ENCODE measurements around the gene TBC1D10B.

Gene TBC1D10B

DNA sequence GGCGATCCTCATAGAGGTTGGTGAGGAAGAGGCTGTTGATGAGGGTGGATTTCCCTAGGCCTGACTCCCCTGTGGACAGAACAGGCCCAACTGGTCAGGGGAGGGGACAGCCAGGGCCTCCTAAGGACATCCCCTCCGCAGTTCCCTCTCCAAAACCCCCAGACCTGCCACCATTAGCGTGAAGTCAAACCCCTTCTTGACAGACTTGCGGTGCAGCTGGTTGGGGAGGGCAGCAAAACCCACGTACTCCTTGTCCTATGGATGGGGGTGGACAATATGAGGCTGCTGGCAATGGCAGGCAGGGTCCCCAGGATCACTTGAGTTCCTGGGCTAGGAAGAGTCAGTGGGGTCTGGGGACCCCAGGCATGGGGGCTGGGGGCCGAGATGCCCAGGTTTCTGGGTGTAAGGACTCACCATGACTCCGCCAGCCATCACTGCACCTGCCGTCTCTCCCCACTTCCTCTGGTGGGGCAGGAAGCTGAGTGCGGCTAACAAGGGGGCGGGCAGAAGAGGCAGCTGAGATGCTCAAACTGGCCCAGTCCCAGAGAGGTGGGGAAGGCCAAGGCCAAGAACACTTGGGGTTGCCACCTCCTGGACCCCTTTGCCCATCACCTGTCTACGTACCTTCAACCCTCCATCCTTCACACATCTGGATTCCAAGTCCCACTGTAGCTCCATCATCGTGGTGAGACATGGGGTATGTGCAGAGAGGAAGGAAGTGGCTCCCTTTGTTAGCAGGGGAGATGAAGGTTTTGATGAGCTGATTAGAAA is 12.0 kb upstream of the TBC1D10B start, which contains the start of gene SEPTIN1:
SEPTIN1 (minus strand) TSS at position 451 of the 771 bp plus-strand sequence; CDS start at position 432, 19 bp downstream.
- H3K4me3 ChIP-seq (ENCODE audit: low read length), result peak within 1 kb of the TSS; percentile 59; the same call in 1 of the 2 replicates
- no peak for TF ChIP-seq ZNF274 (IDR thresholded peaks at IDR 0.05; ENCODE audit: low read depth, low read length)

DNA sequence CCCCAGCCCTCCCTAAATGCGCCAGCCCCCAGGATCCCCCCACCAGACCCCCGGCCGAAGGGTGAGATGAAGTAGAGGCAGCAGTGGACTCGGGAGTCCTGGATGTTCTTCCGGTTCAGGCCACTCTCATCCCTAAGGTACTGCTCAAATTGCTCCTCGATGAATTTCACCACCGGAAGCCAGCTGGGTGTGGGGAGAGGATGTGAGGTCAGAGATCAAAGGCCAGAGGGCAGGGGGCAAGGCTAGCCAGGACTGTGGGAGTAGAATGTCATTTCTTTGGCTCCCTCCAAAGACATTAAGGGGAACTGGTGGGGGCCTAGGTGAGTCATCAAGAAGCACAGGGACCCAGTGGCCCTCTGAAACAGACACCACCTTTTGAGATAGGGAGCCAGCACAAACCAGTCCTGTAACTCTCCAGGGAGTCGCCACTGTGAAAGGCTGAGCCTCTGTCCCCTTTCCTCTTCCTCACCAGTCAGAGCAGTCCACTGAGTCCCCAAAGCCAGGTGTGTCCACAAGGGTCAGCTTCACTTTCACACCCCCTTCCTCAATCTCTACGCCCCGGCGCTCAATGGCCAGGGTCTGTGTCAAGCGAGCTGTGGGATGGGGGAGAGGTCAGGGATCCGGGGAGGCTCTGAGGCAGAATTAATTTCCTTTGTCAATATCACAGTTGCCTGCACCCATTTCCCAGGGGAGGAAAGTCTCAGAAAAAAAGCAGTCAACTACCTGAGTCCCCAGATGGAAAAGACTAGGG is 11.2 kb upstream of the TBC1D10B start:
- TF ChIP-seq ZNF274 (IDR thresholded peaks at IDR 0.05; ENCODE audit: low read depth, low read length), result no peak
- peak overlapping the region; percentile 59; the same call in 1 of the 2 replicates for H3K4me3 ChIP-seq (ENCODE audit: low read length)

DNA sequence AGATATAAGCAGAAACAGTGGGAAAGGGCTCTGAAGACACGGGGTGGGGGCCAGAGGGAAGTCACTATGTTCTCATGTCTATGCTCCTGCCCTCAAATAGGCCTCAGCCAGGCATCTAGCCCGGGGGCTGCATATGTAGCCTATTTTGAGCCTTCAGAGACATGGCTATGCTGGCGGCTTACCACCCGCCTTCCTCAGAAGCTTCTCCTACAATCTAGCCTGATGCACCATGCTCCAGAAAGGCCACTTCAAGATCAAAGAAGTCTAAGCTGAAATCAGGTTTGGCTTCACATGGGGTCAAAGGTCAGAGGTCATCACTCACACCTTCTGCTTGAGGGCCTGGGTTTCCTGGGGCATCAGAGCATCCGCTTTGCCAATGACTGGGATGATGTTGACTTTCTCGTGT is 10.5 kb upstream of the TBC1D10B start:
- TF ChIP-seq ZNF274 (IDR thresholded peaks at IDR 0.05; ENCODE audit: low read depth, low read length), result no peak
- H3K4me3 ChIP-seq (ENCODE audit: low read length), result no peak overlapping the region

DNA sequence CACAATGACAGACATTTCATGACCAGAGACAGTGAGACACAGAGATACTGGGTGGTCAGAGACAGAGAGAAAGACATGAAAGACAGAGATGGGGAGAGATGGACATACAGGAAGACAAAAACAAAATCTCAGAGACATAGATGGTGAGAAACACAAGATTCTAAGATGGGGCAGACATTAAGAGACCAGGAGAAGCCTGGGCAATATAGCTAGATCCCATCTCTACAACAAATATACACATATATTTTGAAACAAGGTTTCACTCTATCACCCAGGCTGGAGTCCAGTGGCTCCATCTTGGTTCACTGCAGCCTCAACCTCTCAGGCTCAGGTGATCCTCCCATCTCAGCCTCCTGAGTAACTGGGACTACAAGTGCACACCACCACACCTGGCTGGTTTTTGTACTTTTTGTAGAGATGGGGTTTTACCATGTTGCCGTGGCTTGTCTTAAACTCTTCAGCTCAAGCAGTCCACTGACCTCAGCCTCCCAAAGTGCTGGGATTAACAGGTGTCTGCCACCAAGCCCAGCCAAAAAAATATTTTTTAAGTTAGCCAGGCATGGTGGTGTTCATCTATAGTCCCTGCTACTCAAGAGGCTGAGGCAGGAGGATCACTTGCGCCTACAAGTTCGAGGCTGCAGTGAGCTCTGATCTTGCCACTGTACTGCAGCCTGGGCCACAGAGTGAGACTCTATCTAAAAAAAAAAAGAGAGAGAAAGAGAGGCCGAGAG is 9.9 kb upstream of the TBC1D10B start:
- TF ChIP-seq ZNF274 (IDR thresholded peaks at IDR 0.05; ENCODE audit: low read depth, low read length), result no peak
- no peak overlapping the region for H3K4me3 ChIP-seq (ENCODE audit: low read length)

DNA sequence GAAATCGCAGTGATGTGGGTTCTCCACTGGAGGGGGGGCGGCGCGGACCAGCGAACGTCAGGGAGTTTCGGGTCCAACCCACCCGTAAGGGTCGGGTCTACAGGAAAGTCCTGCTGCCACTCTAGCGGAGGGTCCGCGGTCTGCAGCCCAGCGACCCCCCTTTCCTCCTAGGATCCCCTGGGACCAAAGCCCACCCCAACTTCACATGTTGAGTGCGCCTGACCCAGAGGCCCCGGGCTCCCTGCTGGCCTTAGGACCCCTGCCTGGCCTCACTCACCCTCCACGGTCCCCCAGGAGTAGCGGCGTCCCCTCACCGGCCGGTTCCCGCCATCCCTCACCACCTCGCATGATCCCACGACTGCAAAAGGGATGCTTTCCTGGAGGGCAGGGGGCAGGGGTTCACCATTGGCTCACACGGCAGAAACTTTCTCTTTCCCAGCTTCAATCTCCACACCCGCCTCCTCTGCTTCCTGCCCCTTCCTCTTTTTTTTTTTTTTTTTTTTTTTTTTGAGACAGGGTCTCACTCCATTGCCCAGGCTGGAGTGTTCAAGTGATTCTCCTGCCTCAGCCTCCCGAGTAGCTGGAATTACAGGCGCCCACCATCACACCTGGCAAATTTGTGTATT is 9.0 kb upstream of the TBC1D10B start:
- H3K4me3 ChIP-seq (ENCODE audit: low read length), result peak overlapping the region; percentile 71; the same call in 1 of the 2 replicates
- no peak for TF ChIP-seq ZNF274 (IDR thresholded peaks at IDR 0.05; ENCODE audit: low read depth, low read length)

DNA sequence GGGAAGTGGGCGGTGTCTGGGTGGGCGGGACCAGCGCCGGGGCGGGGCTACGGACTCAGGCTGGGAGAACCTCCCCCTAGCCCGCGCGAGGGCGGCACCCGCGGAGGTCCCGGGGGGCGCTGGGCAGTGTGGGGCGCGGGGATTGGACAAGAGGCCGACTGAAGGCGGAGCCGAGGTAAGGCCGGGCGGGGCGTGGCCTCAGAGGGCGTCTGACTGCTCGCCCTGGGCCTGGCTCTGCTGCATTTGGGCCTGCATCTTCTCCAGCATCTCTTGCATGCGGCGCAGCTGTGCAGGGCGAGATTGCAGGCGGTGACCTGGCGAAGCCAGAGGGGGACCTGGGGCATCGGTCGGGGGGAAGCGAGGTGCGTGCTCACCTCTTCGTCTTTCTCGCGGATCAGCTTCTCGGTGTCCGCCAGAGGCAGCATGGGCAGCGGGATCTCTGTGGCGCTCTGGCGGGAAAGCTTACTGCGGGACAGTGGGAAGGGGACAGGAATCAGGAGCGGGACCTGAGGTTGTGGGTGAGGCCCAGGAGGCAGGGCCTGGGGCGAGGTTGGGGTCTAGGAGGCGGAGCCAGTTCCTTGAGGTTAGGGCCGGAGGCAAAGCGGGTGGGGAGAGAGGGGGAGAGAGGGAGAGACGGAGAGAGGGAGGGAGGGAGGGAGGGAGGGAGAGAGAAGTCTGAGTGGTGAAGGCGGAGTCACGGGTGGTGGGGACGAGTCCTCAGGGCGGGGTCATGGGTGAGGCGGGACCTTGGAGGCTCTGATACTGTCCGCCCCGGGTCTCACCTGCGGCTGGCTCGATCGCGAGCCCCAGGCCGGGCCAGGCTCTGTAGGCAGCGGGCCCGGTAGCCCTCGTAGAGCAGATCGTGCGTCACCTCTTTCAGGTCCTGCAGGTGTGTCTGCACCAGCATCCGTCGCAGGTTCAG is 8.2 kb upstream of the TBC1D10B start:
- TF ChIP-seq ZNF274 (IDR thresholded peaks at IDR 0.05; ENCODE audit: low read depth, low read length), result no peak
- H3K4me3 ChIP-seq (ENCODE audit: low read length), result peak overlapping the region; percentile 71

DNA sequence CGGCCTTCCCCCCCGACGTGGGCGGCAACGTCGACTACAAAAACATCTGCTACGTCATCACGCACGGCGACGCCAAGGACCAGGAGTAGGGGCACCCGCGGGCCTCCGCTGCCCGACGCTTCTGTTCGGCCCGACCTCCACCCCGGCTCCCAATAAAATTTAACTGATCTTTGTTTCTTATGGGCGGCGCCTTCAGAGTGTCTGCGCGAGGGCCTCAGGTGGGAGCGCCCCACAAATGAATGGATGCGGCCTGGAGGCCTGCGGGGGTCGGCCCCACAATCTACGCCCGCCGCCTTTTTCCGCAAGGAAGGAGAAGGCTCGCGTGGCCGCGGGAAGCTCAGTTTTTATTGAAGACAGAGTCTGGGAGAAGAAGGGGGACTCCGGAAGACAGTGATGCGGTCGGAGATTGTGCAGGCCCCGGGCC is 7.5 kb upstream of the TBC1D10B start:
- H3K4me3 ChIP-seq (ENCODE audit: low read length), result peak overlapping the region; percentile 65; the same call in 1 of the 2 replicates
- no peak for TF ChIP-seq ZNF274 (IDR thresholded peaks at IDR 0.05; ENCODE audit: low read depth, low read length)

DNA sequence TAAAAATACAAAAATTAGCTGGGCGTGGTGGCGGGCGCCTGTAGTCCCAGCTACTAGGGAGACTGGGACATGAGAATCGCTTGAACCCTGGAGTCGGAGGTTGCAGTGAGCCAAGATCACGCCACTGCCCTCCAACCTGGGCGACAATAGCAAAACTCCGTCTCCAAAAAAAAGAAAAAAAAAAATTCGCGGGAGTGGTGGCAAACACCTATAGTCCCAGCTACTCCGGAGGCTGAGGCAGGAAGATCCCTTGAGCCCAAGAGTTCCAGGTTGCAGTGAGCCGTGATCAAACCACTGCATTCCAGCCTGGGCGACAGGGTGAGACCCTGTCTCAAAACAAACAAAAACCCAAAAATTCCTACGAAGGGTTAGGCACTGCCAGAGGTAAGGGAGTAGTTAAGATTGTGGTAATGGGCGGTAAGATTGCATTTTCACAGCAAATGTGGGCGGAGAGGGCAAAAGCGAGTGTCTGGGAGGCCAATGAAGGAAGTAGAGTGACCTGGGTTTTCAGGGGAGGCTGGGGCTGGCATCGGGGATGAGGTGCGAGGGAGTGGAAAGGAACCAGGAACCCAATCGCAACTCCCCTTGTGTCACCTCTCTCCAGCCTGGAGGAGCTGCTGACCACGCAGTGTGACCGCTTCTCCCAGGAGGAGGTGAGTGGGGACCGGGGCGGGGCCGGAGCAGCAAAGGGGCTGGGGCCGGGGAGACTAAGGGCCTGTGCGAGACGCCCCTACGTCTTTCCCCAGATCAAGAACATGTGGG is 6.9 kb upstream of the TBC1D10B start:
- H3K4me3 ChIP-seq (ENCODE audit: low read length), result peak overlapping the region; percentile 65; the same call in 1 of the 2 replicates
- TF ChIP-seq ZNF274 (IDR thresholded peaks at IDR 0.05; ENCODE audit: low read depth, low read length), result no peak

DNA sequence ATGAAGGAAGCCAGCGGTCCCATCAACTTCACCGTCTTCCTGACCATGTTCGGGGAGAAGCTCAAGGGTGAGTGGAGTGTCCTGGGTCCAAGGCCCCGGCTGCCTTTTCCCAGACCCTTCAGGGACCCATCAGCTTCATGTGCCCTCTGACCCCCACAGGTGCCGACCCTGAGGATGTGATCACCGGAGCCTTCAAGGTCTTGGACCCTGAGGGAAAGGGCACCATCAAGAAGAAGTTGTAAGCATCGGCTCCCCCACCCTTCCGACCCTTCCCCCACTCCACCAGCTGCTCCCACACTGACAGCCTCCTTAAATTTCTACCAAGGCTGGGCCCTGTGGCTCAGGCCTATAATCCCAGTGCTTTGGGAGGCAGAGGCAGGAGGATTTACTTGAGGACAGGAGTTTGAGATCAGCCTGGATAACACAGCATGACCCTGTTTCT is 6.2 kb upstream of the TBC1D10B start:
- no peak for TF ChIP-seq ZNF274 (IDR thresholded peaks at IDR 0.05; ENCODE audit: low read depth, low read length)
- no peak overlapping the region for H3K4me3 ChIP-seq (ENCODE audit: low read length)

DNA sequence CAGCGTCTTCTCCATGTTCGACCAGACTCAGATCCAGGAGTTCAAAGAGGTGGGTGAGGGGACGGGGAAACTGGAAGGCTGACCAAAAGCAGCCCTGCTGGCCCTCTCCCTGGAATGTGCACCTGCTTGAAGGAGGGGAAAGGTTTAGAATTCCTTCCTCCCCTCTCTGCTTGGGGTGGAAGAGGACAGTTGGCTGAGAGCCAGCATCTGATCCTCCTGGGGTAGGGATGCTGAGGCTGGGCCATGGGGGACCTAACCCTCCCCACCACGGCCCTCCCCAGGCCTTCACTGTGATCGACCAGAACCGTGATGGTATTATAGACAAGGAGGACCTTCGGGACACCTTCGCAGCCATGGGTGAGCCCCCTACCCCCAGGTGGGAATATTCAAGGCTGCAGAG is 5.6 kb upstream of the TBC1D10B start:
- no peak overlapping the region for H3K4me3 ChIP-seq (ENCODE audit: low read length)
- TF ChIP-seq ZNF274 (IDR thresholded peaks at IDR 0.05; ENCODE audit: low read depth, low read length), result no peak

DNA sequence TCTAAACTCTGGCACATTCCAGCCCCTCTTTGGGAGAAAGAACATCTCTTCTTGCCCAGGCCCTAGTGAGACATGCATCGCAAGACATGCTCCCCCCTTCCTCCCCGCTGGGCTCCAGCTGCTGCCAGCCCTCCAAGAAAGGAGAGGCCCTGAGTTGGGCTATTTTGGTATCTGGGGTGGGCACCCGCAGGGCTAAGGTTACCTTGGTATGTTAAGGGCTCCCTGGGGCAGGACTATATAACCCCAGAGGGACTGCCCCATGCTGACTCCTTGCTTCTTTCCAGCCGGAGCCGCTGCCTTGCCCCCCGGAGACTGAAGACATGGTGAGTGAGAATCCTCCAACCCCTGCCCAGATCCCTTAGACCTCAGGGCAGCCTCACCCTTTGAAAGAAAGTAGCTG is 4.2 kb upstream of the TBC1D10B start, which contains the start of gene MYL11:
MYL11 (plus strand) TSS at position 265 of the 400 bp plus-strand sequence; CDS start at position 321, 56 bp downstream.
- no peak within 1 kb of the TSS for H3K4me3 ChIP-seq (ENCODE audit: low read length)
- TF ChIP-seq ZNF274 (IDR thresholded peaks at IDR 0.05; ENCODE audit: low read depth, low read length), result no peak

DNA sequence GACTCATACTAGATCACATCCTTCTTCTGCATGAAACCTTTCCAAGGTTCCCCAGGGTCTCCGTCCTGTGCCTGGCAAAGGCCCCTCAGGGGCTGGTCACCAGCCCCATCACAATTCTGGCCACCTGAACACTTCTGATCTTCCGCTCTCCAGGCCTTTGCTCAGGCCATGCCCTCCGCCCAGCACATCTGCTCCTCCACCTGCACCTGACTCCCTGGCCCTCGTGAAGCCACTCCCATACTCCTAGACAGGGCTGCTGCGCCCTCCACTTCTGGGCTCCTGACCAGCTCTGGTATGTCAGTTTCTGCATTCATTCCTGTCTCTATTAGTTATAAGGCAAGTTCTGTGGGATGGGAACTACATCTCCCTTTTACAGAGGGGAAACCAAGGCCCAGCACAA is 2.4 kb upstream of the TBC1D10B start:
- no peak for TF ChIP-seq ZNF274 (IDR thresholded peaks at IDR 0.05; ENCODE audit: low read depth, low read length)
- H3K4me3 ChIP-seq (ENCODE audit: low read length), result no peak overlapping the region
